Skin of body (tissue), 2 donors: Measurements from ENCODE around the gene CDC42EP4. TPM values are rescaled to one million over a fixed set of nuclear protein-coding genes. Genes with fewer than 3 reads are reported as not detected.
"Not testable (repeated sequence)": the region's sequence is repeated elsewhere in the genome, so short reads cannot be mapped to it uniquely, and the experiment has no call there.

ENCODE experiments used
- DNase-seq: peaks from one replicate; lab custom pipeline; 2025; lab: John Stamatoyannopoulos, UW
- total RNA-seq: library from RNA; depleted of rRNA; stranded (reverse); fragments of >200 nt; gene quantifications from one replicate; pipeline ENCODE4 v1.2.3, GENCODE V29; 2014

CDC42EP4 gene
- total RNA-seq, 1 donor from 2014 or later, result 36.4 TPM

DNA sequence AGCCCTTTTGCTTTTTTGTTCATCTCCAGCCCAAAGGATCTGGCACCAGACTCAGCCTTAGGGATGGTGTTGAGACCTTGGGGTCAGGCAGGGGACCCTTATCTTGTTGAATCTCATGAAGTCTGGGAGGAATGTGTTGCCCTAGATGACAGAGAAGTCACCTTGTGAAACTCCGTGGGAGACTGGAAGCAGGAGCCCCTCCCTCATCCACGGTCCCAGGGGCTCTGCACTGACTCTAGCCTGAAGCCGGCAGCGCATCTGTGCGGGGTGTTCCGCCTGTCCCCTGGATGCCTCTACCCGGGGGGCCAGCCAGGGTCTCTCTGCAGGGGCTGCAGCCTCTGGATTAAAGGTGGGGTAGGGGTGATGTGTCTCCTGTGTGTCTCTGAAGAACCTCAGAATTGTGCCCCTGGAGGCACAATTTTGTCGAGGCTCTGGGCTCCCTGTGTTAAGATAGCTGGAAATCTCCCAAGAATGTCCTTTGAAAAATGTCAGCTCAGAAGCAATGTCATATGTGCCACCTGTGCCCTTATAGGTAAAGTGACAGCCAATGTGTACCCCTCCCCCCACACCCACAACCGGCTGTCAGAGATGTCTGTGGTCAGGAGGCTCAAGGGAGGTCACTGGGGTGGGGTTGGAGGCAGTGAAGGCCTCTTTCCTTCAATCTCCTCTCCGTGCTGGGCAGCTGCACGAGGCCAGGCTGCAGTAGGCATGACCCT, 32.1 kb upstream of the CDC42EP4 start:
- DNase-seq, result peak; percentile 42

GRCh38 chr17:73343168-73343634, 31.4 kb upstream of the CDC42EP4 start:
- peak; percentile 88 for DNase-seq

DNA sequence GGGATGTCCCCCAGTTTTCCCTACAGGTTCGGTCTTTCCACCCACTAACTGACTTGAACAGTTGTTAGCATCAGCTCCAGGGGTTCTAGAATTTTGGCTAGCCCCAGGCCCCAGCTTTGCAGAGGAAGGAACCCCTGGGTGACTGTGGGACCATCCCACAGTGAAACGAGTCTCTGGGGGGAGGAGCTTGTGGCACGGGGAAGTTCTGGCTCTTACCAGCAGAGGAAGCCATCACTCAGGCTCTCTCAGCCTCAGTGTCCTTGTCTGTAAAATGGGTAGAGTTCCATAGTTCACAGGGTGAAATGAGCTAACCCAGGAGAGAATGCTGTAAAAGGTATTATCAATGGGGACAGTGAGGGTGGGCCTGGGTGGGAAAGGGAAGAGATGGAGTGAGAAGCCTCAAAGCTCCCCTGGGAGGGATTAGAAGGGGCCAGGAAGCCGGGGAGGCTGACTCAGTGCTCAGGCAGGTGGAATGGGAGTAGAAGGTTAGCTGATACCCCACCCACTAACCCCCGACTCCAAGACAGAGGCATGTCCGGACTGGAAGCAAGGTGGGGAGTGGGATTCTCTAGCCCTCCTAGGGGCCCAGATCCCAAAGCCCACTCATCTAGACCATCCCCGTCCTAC, 30.9 kb upstream of the CDC42EP4 start:
- DNase-seq, result peak; percentile 23

DNA sequence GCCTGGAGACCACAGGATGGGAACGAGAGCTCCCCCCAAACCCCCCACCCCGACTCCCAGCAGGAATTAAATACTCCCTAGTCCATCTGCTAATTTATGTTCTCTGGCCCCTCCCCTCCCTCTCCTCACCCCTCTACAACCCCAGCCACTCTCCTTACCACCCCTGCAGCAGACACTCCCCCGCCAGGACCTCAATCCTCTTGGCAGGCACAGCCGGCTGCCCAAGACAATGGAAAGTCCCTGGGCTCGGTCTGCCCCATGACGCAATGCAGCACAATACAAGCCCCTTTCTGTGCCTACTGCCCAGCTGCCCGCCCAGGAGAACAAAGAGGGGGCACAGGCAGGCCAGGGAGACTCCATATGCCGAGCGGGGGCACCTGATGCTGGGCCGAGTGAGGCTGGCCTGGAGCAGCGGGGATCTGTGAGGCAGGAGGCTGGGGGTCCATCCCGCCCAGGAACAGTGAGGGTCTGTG, 30.3 kb upstream of the CDC42EP4 start:
- DNase-seq, result peak; percentile 48

GRCh38 chr17:73341350-73342049, 29.7 kb upstream of the CDC42EP4 start:
- DNase-seq, result no peak

DNA sequence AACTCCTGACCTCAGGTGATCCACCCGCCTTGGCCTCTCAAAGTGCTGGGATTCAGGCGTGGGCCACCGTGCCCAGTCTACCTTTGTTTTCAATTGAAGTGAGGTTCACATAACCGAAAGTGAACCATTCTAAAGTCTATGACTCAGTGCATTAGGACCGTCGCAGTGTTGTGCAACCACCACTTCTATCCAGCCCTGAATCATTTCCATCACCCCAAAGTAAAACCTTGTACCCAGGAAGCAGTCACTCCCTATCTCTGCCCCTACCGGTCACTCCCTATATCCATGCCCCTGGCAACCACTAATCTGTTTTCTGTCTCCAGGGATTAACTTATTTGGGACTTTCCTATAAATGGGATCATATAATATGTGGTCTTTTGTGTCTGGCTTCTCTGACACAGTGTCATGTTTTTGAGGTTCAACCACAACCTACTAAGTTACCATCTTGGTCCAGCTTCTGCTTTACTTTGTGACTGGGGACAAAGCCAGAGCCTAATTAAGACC, 28.3 kb upstream of the CDC42EP4 start:
- DNase-seq, result no peak

- no peak for DNase-seq
Measured at GRCh38 chr17:73338566-73339197, 26.9 kb upstream of the CDC42EP4 start.

GRCh38 chr17:73338050-73338521, 26.3 kb upstream of the CDC42EP4 start:
- DNase-seq, result peak; percentile 22

GRCh38 chr17:73337330-73337710, 25.5 kb upstream of the CDC42EP4 start:
- DNase-seq, result no peak

GRCh38 chr17:73336408-73337329, 24.9 kb upstream of the CDC42EP4 start:
- DNase-seq, result no peak

- DNase-seq, result no peak
Measured at GRCh38 chr17:73335591-73336407, 24.0 kb upstream of the CDC42EP4 start.

GRCh38 chr17:73334771-73335513, 23.1 kb upstream of the CDC42EP4 start:
- no peak for DNase-seq

- not testable (repeated sequence) for DNase-seq
Measured at GRCh38 chr17:73333445-73333844, 21.6 kb upstream of the CDC42EP4 start.

- no peak for DNase-seq
Measured at GRCh38 chr17:73331060-73331459, 19.3 kb upstream of the CDC42EP4 start.

DNA sequence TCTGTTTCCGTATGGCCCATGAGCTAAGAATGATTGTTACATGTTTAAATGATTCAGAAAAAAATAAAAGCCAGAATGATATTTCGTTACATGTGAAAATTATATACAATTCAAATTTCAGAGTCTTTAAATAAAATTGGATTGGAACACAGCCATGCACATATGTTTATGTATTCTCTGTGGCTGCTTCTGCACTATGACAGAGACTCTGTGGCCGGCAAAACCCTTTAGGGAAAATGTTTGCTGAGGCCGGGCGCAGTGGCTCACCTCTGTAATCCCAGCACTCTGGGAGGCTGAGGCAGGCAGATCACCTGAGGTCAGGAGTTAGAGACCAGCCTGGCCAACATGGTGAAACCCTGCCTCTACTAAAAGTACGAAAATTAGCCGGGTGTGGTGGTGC, 15.9 kb upstream of the CDC42EP4 start:
- no peak for DNase-seq

- DNase-seq, result peak; percentile 66
Measured at GRCh38 chr17:73325527-73325842, 13.7 kb upstream of the CDC42EP4 start.

DNA sequence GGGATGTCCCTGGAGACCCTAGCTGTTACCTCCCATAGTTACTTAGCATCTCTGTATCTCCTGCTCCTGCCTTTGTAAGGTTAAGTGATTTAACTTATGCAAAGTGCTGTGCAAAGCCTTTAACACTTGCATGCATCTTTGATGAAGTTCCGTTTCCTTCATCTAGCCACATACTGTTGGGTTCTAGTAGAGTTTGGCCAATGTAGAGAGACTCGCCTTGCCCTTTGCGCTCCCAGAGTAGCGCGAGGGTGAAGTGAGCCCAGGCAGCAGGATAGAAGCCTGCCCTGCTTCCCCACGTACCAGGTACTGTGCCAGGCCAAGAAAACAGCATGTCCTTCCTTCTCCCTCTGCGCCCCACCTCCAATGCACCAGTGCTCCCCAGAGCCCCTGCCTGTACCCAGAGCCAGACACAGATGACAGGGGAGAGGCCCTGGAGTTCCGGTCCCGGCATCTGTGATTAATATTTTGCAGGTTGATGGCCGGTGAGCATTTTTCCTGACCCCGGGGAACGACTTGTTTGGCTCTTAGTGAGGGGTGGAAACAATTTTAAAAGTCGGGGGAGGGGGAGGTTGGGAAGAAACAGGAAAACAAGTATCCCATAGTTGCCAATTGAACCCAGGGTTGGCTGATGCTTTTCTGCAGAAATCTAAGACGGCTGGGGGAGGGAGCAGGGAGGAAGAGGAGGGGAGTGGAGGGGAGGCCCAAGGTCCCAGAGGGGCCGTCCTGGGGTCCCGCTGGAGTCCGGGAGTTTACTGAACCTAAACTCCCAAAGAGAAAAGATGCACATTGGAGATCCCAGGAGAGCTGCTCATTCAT, 13.1 kb upstream of the CDC42EP4 start:
- no peak for DNase-seq

DNA sequence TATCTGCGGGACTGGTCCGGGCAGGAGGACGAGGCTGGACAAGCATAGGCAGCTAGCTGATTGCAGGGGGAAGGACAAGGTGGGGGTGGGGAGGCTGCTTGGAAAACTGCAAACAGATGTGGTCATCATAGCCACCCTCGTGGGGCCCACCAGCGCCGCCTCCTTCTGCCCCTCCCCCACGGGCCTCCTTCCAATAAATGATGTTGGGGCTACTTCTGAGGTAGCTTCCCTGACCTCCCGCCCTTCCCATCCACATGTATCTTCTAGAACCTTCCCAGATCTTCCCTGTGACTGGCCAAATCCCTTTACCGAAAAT, 12.3 kb upstream of the CDC42EP4 start:
- DNase-seq, result peak; percentile 47
